ENCODE results near the gene MC4R. TPM values are rescaled to one million over a fixed set of nuclear protein-coding genes. Genes with fewer than 3 reads are reported as not detected.
"Not testable (repeated sequence)": the region's sequence is repeated elsewhere in the genome, so short reads cannot be mapped to it uniquely, and the experiment has no call there.

MC4R gene
- not detected for total RNA-seq
- total RNA-seq = 0 reads per million in 2 donors

- no peaks in the 10 kb centered on the region for H3K36me3 Mint-ChIP-seq (ENCODE audit: low read depth)
Measured at GRCh38 chr18:60372596-60372995, at the start of gene MC4R. TSS of gene MC4R (minus strand) at chr18:60372775. CDS start at chr18:60372349, 426 bp downstream.

DNA sequence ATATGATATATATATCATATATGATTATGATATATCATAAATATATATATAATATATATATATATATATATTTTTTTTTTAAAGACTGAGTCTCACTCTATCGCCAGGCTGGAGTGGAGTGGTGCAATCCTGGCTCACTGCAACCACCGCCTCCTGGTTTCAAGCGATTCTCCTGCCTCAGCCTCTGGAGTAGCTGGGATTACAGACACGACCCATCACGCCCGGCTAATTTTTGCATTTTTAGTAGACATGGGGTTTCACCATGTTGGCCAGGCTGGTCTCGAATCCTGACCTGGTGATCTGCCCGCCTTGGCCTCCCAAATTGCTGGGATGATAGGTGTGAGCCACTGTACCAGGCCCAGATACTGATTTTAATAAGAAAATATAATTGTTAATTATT, 49.7 kb upstream of the MC4R start:
- not testable (repeated sequence) for H3K36me3 Mint-ChIP-seq (ENCODE audit: low read depth); ATAC-seq; H3K9me3 ChIP-seq (ENCODE audit: control insufficient read depth, low read length, poor library complexity, severe bottlenecking); H3K4me1 Mint-ChIP-seq; DNase-seq; H3K27me3 Mint-ChIP-seq; H3K4me3 Mint-ChIP-seq; H3K27ac Mint-ChIP-seq

More at GRCh38 chr18:60372596-60372995, at the start of gene MC4R:
- DNase-seq = no peak
- no peak for ATAC-seq
- no peak within 1 kb of the TSS for H3K4me3 Mint-ChIP-seq
- no peak within 1 kb of the TSS for H3K27ac Mint-ChIP-seq
- no peaks in the 10 kb centered on the region for H3K9me3 ChIP-seq (ENCODE audit: control insufficient read depth, low read length, poor library complexity, severe bottlenecking)
- no peaks in the 10 kb centered on the region for H3K4me1 Mint-ChIP-seq
- no peaks in the 10 kb centered on the region for H3K27me3 Mint-ChIP-seq

- H3K4me3 Mint-ChIP-seq = no peak overlapping the region
- no peak for ATAC-seq
- H3K9me3 ChIP-seq (ENCODE audit: control insufficient read depth, low read length, poor library complexity, severe bottlenecking) = no peaks in the 10 kb centered on the region
- H3K36me3 Mint-ChIP-seq (ENCODE audit: low read depth) = no peaks in the 10 kb centered on the region
- no peak for DNase-seq
- H3K4me1 Mint-ChIP-seq = no peaks in the 10 kb centered on the region
- H3K27ac Mint-ChIP-seq = no peak overlapping the region
- H3K27me3 Mint-ChIP-seq = no peaks in the 10 kb centered on the region
Measured at GRCh38 chr18:60421356-60422118, 49.0 kb upstream of the MC4R start.

- DNase-seq (no peak), ATAC-seq (no peak)
- Mint-ChIP-seq H3K4me3 (no peak overlapping the region), H3K27ac (no peak overlapping the region), H3K4me1 (no peaks in the 10 kb centered on the region), H3K36me3 (ENCODE audit: low read depth) (no peaks in the 10 kb centered on the region), H3K27me3 (no peaks in the 10 kb centered on the region)
- no peaks in the 10 kb centered on the region for H3K9me3 ChIP-seq (ENCODE audit: control insufficient read depth, low read length, poor library complexity, severe bottlenecking)
Measured at GRCh38 chr18:60417946-60418345, 45.4 kb upstream of the MC4R start.

DNA sequence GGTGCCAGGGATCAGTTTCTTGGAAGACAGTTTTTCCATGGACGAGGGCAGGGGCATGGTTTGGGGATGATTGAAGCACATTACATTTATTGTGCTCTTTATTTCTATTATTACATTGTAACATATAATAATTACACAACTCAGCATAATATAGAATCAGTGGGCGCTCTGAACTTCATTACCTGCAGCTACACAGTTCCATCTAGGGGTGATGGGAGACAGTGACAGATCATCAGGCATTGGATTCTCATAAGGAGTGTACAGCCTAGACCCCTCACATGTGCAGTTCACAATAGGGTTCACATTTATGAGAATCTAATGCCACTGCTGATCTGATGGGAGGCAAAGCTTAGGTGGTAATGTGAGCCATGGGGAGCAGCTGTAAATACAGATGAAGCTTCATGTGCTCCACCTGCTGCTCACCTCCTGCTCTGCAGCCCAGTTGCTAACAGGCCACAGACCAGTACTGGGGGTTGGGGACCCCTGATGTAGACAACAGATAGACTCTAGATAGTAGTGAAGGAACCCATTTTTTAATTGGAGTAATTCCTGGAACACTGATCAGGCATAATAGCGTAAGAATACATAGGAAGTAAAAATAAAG, 41.5 kb upstream of the MC4R start:
- no peaks in the 10 kb centered on the region for H3K4me1 Mint-ChIP-seq
- no peaks in the 10 kb centered on the region for H3K27me3 Mint-ChIP-seq
- H3K4me3 Mint-ChIP-seq = no peak overlapping the region
- ATAC-seq (no peak), DNase-seq (no peak)
- H3K36me3 Mint-ChIP-seq (ENCODE audit: low read depth) = no peaks in the 10 kb centered on the region
- no peaks in the 10 kb centered on the region for H3K9me3 ChIP-seq (ENCODE audit: control insufficient read depth, low read length, poor library complexity, severe bottlenecking)
- no peak overlapping the region for H3K27ac Mint-ChIP-seq

DNA sequence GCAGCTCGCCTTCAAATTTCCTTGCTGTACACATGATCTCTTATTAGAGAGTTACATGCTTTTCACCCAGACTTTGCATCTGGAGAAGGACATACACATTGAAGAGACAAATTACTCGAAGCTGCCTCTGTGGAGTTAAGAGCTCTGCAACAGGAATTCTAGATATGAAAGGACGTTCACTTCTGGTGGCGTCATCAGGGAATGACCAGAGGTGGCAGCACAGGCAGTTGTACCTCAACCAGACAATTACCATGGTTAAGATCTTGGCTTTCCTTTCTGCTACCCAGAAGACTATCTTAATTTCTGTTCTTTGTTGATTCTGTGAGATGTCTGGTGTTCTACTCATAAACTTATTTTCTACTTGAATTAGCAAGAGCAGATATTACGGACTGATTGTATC, 39.1 kb upstream of the MC4R start:
- DNase-seq (no peak), ATAC-seq (no peak)
- no peak overlapping the region for H3K27ac Mint-ChIP-seq
- H3K9me3 ChIP-seq (ENCODE audit: control insufficient read depth, low read length, poor library complexity, severe bottlenecking) = no peaks in the 10 kb centered on the region
- no peak overlapping the region for H3K4me3 Mint-ChIP-seq
- no peaks in the 10 kb centered on the region for H3K36me3 Mint-ChIP-seq (ENCODE audit: low read depth)
- H3K4me1 Mint-ChIP-seq = no peaks in the 10 kb centered on the region
- no peaks in the 10 kb centered on the region for H3K27me3 Mint-ChIP-seq

DNA sequence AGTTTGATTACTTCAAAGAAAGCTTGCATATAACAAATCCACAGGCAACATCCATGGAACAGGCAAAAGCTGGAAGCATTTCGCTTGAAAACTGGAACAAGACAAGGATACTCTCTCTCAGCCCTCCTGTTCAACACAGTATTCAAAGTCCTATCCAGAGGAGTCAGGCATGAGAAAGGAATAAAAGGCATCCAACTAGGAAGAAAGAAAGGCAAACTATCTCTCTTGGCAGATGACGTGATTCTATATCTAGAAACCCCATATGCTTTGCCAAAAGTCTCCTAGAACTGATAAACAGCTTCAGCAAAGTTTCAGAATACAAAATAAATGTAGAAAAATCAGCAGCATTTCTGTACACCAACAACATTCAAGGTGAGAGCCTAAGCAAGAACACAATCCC, 34.1 kb upstream of the MC4R start:
- Mint-ChIP-seq H3K27me3 (no peaks in the 10 kb centered on the region), H3K27ac (no peak overlapping the region), H3K4me1 (no peaks in the 10 kb centered on the region), H3K36me3 (ENCODE audit: low read depth) (no peaks in the 10 kb centered on the region), H3K4me3 (no peak overlapping the region)
- ATAC-seq (no peak), DNase-seq (no peak)
- no peaks in the 10 kb centered on the region for H3K9me3 ChIP-seq (ENCODE audit: control insufficient read depth, low read length, poor library complexity, severe bottlenecking)

DNA sequence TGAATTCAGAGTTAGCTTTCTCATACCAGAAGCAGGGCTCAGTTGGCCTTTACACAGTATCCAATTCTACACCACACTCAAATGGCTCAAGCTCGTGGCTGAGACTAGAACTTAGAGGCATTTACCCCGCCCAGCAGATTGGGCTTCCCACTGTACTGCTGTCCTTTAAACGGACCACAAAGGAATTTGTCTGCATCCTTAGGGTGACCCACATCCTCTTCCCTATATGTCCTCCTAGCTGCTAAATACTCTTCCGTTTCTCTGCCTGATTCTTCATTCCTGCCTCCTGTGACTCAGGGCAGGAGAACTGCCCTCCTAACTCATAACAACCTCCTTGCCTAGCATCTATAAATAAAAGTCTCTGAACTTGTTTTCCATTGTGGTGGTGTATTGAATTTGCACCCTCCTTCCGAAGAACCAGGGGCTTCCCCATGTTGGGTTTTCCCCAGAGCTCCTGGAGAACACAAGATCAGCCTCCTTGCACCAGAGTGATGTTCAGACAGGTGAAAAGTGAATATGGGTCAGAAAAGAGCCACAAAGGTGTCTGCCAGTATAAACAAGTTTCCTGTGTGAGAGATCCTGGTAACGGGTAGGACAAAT, 32.0 kb upstream of the MC4R start:
- H3K9me3 ChIP-seq (ENCODE audit: control insufficient read depth, low read length, poor library complexity, severe bottlenecking) = no peaks in the 10 kb centered on the region
- H3K36me3 Mint-ChIP-seq (ENCODE audit: low read depth) = no peaks in the 10 kb centered on the region
- DNase-seq = no peak
- H3K27ac Mint-ChIP-seq = no peak overlapping the region
- H3K4me3 Mint-ChIP-seq = no peak overlapping the region
- no peaks in the 10 kb centered on the region for H3K27me3 Mint-ChIP-seq
- no peak for ATAC-seq
- no peaks in the 10 kb centered on the region for H3K4me1 Mint-ChIP-seq

DNA sequence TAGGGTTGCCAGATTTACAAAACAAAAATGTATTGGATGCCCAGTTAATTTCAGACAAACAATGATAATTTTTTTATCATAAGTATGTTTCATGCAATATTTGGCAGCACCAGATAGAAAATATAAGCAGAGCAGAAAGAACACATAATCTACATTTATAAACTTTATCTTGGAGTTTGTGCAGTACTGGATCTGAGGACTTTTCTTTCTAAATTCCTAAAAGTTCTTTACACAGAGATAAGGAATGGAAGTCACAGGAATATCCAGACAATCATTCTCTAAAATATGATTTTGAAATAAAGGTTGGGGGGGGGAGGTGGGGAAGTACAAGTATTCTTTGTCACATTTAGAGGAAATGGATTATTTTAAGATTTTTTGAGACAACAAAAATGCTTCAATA, 28.8 kb upstream of the MC4R start:
- H3K27me3 Mint-ChIP-seq = no peaks in the 10 kb centered on the region
- no peak overlapping the region for H3K4me3 Mint-ChIP-seq

DNA sequence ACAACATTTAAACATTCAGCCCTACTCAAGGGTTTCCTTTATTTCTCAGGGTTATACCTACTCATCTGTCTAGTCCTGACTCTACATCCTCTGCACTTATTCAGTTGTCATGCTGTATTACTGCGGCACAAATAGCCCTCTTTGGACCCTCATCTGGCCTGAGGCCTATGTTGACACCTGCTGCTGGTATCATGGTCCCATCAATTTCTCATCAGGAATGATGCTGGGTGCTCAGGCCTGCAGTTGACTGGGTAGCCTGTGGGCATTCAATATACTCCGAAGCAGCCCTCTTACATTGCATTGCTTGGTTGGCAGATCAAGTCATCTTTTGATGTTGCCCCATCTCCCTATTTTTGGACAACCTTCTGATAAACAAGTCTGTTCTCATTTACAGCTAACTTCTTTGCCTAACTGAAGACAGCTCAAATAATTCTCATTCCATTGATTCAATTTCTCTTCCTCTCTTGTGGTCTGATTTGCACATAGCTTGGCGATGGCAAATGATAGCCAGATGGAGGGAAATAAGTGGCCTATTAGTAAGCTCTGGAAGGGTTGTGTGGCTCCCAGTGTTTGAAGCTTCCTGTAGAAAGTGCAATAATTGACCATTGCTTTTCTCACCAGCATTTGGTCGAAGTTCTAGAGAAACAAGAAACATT, 19.1 kb upstream of the MC4R start:
- Mint-ChIP-seq H3K4me1 (no peaks in the 10 kb centered on the region), H3K4me3 (no peak overlapping the region), H3K27me3 (no peaks in the 10 kb centered on the region), H3K36me3 (ENCODE audit: low read depth) (no peaks in the 10 kb centered on the region), H3K27ac (no peak overlapping the region)
- no peak for ATAC-seq
- DNase-seq = no peak
- no peaks in the 10 kb centered on the region for H3K9me3 ChIP-seq (ENCODE audit: control insufficient read depth, low read length, poor library complexity, severe bottlenecking)

More for the DNA sequence above, 28.8 kb upstream of the MC4R start:
- ATAC-seq (no peak), DNase-seq (no peak)
- H3K27ac Mint-ChIP-seq = no peak overlapping the region
- H3K4me1 Mint-ChIP-seq = no peaks in the 10 kb centered on the region
- H3K9me3 ChIP-seq (ENCODE audit: control insufficient read depth, low read length, poor library complexity, severe bottlenecking) = no peaks in the 10 kb centered on the region
- H3K36me3 Mint-ChIP-seq (ENCODE audit: low read depth) = no peaks in the 10 kb centered on the region

DNA sequence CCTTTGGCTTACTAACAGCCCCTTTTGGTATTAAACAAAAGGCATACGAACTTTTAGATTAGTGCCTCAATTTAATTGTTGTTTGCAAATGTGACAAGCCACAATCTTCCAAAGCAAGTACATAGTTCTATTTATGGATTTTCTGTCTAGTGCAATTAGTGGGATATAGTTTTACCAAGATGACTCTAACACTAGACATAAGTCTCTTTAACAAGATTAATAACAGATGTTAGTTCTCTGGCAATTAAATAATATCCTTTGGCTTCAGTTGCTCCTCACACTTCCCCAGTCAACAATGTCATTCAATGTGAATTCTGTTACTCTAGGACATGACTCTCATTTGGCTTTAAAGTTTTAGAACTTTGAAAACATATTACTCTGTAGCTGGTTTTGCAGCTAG, 16.7 kb upstream of the MC4R start:
- no peak overlapping the region for H3K27ac Mint-ChIP-seq
- H3K4me3 Mint-ChIP-seq = no peak overlapping the region
- no peaks in the 10 kb centered on the region for H3K4me1 Mint-ChIP-seq
- H3K27me3 Mint-ChIP-seq = no peaks in the 10 kb centered on the region
- DNase-seq (no peak), ATAC-seq (no peak)
- no peaks in the 10 kb centered on the region for H3K36me3 Mint-ChIP-seq (ENCODE audit: low read depth)
- H3K9me3 ChIP-seq (ENCODE audit: control insufficient read depth, low read length, poor library complexity, severe bottlenecking) = no peaks in the 10 kb centered on the region

- H3K27me3 Mint-ChIP-seq = no peaks in the 10 kb centered on the region
Measured at GRCh38 chr18:60385693-60386092, 13.1 kb upstream of the MC4R start.

GRCh38 chr18:60383893-60384292, 11.3 kb upstream of the MC4R start:
- H3K9me3 ChIP-seq (ENCODE audit: control insufficient read depth, low read length, poor library complexity, severe bottlenecking) = no peaks in the 10 kb centered on the region
- H3K27ac Mint-ChIP-seq = no peak overlapping the region
- DNase-seq (no peak), ATAC-seq (no peak)
- H3K4me3 Mint-ChIP-seq = no peak overlapping the region
- no peaks in the 10 kb centered on the region for H3K4me1 Mint-ChIP-seq
- H3K27me3 Mint-ChIP-seq = no peaks in the 10 kb centered on the region
- H3K36me3 Mint-ChIP-seq (ENCODE audit: low read depth) = no peaks in the 10 kb centered on the region

More at GRCh38 chr18:60385693-60386092, 13.1 kb upstream of the MC4R start:
- no peak for ATAC-seq
- H3K9me3 ChIP-seq (ENCODE audit: control insufficient read depth, low read length, poor library complexity, severe bottlenecking) = no peaks in the 10 kb centered on the region
- Mint-ChIP-seq H3K4me1 (no peaks in the 10 kb centered on the region), H3K36me3 (ENCODE audit: low read depth) (no peaks in the 10 kb centered on the region), H3K4me3 (no peak overlapping the region), H3K27ac (no peak overlapping the region)
- no peak for DNase-seq
